Measurements from ENCODE around the gene TDRD7. TPM values are rescaled to one million over a fixed set of nuclear protein-coding genes. Genes with fewer than 3 reads are reported as not detected.
A peak's percentile ranks its signal among the peaks of the same experiment; 100 is the strongest.

TDRD7 gene
- polyA plus RNA-seq, 4 donors, result 7.1 to 8.1 (median 7.7) TPM

DNA sequence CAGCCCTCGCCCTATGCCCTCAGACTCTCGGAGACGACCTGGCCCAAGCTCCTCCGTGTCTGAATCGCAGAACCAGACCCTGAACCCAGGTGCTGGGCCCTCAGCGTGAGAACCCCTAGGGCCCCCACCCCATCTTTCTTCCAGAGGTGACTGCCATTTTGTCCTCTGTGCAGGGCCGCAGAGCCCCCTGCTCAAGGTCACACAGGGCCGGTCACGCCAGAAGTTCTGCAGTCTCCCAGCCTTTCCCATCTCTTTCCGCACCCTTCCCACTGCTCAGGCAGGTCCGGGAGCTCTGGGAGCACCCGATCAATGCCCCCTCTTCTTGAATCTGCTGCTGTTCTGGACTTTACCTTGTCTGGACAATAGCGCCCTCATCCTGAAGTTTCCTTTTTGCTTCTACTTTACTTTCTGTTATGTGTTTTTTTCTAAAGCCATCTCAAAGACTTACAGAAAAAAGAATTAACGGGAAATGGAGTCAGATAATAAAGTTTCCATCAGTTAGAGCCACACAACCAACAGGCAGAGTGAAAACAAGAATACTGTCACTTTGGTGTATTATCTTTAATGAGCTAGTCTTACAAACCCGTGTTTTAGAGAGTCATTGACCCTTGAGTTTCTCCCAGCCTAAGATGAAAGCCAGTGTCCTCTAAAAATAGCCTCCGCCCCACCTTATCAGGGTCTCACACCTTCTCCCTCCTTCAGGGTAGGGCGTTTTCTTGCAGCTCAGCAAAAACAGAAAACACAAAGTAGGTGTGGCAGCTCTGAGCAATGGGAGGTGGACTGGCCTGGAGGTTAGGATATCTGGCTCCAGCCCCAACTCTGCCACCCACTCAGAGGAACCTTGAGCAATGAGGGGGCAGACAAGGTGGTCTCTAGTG is 91.3 kb downstream of the TDRD7 start:
- no peak for DNase-seq (ENCODE audit: low read depth in 4 of 4, low spot score in 2 of 4)

DNA sequence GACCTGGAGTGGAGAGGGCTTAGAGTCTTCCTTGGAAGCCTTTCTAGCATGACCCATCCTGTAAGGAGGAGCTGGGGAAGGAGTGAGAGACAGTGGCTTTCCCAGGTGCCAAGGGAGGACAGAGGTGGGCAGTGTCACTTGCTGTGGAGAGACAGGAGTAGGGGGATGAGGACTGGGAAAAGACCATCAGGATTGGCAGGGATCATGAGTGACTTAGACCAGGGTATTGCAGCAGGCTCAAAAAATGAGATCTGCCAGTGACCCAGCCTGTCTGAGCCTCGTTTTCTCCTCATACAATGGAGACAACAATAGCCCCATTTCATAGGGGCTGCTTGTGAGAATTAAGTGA is 91.9 kb downstream of the TDRD7 start:
- no peak for DNase-seq (ENCODE audit: low read depth in 4 of 4, low spot score in 2 of 4)

DNA sequence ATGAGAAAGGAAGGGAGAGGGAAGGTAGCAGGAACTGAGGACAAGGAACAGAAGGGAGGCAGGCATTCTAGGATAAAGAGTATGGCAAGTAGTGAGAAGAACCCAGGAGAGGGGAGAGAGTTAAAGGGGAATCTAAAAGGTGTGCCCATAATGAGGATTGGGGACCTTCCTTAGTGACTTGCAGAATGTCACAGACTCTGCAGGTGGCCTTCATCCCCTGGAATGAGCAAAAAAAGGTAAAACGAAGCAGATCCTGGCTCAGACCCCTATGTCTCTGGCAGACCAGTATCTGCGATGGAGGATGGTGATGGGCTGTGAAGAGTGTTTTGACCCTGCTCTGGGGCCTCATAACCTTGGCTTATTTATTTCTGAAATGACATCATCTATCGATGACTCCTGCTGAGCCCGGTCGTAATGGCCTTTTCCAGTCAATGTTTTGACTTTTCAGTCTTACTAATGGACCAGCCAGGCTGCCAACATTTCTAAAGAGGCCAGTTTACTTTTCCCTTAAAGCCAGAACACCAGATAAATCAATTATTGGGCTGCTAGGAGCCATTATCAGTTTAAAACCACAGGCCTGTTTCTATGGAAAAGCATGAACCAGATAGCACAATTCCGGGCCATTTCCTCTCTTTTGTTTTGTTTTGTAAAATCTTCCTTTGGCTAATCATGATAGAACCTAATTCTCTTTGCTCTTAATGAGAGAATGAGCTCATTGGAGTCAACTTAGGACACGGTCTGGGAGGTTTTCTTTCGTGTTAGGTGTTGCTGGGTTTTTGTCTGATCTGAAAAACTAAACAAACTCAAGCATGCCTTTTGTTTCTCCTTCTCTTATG is 92.7 kb downstream of the TDRD7 start:
- no peak for DNase-seq (ENCODE audit: low read depth in 4 of 4, low spot score in 2 of 4)

DNA sequence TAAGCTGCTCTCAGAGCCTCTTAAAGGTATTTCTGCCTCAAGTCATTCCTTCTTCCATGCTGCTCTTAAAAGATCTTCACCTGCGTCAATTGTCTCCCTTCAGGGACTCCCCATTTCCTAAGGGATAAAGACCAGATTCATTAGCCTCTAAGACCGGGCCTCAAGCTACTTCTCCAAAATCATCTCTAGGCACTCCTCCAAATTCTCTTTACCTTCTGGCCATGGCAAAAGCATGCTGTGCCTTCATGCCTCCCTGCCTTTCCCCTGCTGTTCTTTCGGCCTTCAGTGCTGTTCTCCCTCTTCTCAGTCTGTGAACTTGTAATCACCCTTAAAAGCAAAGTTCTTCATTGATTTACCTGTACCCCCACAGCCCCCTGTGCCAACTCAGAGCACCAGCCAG is 93.9 kb downstream of the TDRD7 start:
- DNase-seq (ENCODE audit: low read depth in 4 of 4, low spot score in 2 of 4), result no peak

DNA sequence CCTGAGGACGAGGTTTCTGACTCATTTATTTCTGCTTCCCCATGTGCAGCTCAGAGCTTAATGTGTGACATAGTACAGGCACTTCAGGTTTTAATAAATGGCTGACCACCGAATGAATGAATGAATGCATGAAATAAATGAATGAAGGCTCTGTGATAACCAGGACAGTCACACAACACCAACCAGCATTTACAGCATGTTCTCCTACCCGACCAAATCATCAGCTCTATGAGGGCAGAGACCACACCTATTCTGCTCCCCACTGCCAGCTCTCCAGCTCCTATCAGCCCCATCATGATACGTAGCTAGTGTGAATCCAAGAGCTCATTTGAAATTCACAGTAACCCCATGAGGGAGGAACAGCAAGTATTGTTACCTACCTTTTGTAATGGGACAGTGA is 94.4 kb downstream of the TDRD7 start:
- no peak for DNase-seq (ENCODE audit: low read depth in 4 of 4, low spot score in 2 of 4)

DNA sequence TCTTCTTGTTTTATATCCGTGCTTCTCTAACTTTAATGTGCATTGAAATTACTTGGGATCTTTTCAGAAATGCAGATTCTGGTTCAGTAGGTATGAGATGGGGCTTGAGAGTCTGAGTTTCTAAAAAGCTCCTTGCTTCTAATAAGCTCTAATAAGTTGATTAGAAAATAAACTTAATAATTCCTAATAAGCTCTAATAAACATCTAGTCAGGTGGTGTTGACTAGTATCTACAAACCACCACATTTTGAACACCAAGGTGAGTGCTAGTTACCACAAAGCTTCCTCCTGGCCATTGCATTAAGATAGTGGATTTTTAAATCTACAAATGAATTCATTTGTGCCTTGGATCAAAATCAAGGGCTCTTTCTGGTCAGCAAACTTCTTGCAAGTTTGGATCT is 94.9 kb downstream of the TDRD7 start:
- no peak for DNase-seq (ENCODE audit: low read depth in 4 of 4, low spot score in 2 of 4)

DNA sequence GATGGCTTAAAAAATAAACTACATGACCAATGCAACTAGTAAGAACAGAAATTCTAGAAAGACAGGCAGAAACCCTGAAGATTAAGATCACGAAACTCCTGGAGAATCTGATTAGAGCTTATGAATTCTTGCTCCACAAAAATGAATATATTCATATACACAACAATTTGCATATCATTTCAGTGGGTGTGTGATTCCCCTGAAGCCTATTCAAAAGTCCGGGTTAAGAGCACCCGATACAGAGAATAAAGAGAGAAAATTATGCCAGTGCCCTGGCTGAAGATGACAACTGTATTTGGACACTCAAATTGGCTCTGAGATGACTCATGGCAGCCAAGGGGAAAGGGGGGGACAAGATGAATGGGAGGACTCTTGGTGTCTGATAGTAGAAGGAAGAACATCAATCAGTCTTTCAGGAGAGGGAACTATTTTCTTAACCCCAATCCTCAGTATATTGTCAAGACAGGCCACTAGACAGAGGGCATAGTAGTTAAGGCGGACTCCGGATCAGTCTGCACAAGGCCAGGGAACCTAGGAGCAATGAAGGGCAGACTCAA is 95.6 kb downstream of the TDRD7 start:
- DNase-seq (ENCODE audit: low read depth in 4 of 4, low spot score in 2 of 4), result no peak

DNA sequence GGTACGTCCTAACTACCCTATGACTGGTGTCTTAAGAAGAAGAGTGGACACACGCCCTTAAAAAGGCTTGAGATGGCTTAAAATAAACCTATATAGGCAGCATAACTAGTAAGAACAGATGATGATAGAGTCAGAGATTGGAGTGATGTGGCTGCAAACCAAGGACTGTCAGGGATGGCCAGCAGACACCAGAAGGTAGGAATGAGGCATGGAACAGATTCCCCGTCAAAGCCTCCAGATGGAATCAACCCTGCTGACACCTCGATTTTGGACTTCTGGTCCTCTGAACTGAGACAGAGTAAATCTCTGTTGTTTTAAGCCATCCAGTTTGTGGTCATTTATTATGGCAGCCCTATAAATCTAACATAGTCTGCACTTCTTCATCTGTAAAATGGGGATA is 97.0 kb downstream of the TDRD7 start:
- no peak for DNase-seq (ENCODE audit: low read depth in 4 of 4, low spot score in 2 of 4)

DNA sequence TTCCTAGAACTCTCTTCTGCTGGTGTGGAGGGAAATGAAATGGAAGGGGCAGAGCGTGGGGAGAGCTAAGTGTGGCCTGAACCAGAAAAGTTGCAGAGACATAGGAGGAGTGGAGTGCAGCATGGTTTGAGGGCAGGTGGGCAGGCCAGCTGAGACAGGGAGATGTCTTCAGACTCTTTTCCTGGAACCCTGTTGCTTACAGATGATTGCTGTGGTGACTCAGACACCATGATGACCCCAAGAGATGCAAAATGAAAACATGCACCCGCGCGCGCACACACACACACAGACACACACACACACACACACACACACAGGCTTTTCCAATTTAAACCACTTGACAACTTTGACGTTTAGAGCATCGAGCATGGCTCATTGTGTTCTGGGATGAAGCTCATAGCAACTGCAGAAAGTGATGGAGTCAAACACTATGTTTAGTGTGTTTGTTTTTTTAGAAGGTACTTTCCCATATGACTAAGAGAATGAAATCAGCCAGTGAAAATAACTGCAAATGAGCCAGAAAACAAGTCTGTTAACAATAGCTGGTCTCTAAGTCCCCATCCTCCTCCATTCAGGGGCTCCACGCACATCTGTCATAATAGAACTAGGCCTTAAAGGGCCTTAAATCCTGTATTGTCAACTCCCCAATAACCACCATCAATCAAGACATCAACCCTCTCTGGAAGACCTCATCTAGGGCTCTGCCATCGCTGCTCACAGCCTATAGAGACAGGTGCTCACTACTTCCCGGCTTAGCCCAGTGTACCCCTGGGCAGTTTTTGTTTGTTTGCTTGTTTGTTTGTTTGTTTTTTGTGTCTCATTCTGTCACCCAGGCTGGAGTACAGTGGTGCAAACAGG is 99.1 kb downstream of the TDRD7 start:
- no peak for DNase-seq (ENCODE audit: low read depth in 4 of 4, low spot score in 2 of 4)

DNA sequence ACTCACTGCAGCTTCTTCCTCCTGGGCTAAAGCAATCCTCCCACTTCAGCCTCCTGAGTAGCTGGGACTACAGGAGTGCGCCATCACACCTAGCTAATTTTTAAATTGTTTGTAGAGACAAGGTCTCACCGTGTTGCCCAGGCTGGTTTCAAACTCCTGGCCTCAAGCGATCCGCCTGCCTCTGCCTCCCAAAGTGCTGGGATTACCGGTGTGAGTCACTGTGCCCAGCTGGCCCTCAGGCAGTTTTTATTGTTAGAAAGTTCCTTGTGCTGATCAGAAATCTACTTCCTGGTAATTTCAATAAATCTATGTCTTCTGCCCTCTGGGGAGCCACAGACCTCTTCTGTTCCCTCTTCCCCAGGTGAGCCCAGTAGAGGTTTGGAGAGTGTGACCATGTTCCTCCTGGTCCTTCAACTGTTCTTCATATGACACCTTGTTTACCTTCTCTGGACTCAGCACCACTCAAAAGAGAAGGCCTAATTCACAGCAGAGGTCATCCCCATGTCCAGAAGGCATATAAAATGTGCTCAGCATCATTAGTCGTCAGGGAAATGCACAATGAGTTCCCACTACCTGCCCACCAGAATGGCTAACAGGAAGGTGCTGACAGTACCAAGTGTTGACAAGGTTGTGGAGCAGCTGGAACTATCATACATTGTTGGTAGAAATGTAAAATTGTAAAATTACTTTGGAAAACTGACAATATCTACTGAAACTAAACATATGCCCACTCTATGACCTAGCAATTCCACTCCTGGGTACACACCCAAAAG is 99.9 kb downstream of the TDRD7 start:
- DNase-seq (ENCODE audit: low read depth in 4 of 4, low spot score in 2 of 4), result no peak

DNA sequence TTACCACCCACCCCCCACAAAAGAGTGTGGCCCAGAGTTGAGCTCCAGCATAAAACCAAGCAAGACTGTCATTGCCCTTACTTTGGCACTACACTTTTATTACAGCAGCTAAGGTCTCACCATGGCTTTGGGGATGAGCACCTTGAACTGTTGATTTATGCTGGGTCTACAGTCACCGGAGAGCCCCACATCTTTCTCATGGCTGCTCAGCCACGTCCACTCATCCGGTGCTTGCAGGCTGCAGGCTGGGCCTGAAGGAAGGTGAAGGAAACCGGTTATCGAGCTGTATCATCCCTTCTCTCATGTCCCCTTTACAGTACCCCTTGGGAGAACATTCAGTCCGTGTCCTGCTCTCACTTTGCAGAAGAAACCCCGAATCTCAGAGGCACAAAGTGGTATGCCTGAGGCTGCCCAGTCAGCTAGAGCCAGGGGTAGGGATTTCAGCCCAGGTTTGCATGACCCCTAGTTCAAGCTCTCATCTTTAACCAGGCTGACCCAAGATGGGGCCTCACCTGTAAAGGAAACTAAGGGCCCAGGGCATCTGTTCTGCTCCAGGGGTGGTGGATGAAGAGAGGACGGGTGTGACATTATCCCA is 101.2 kb downstream of the TDRD7 start:
- no peak for DNase-seq (ENCODE audit: low read depth in 4 of 4, low spot score in 2 of 4)

DNA sequence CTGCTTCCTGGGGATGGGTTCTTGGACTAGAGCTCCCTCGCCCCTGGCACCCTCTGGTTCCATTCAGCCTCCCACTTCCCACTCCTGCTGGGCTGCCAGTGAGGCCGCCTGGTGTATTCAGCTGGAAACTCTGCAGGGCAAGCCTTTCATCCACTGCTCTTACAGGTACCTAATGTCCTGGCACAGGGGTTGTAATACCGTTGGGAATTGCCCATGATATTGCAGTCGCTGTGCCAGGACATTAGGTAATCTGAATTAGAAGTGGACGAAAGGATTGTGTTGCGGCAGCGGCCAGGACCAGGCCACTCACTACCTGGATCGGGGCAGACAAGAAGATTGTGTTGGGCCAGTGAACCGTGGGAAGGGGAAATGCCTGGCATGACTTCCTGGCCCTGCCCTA is 102.6 kb downstream of the TDRD7 start:
- no peak for DNase-seq (ENCODE audit: low read depth in 4 of 4, low spot score in 2 of 4)

DNA sequence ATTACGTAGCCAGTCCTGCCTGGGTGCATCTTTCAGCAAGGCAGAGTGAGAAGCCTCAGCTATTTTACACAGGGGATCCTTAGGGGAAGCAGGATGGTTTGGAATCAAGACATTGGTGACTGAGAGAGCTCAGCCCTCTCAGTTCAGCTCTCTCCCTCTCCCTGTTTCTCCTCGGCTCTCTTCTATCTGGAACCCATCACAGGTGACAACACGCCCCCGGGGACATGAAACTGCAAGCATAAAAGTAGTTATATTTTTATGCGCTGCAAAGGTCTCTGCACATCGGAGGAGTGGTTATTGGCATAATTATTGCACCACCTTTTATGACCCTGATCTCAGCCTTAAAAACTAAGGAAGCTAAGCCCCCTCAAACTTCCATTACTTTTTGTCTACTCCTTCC is 103.8 kb downstream of the TDRD7 start:
- DNase-seq (ENCODE audit: low read depth in 4 of 4, low spot score in 2 of 4), result no peak

DNA sequence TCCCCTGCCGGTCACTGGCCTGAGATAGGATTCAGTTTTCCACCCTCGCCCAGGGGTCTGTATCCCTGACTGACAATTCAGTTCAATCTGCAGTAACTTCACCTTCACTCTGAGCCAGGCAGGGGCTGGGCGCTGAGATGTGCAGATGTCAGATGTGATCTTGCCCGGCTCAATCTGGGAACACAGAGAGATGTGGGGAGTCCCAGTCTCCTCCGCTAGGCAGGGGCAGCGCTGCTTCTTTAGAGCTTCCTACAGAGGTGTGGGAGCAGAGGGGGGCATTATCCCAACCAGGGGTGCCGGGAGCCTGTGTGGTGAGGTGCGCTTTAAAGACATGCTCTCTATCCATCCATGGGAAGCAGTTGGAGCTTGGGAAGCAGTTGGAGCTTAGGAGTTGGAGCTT is 104.2 kb downstream of the TDRD7 start:
- no peak for DNase-seq (ENCODE audit: low read depth in 4 of 4, low spot score in 2 of 4)

DNA sequence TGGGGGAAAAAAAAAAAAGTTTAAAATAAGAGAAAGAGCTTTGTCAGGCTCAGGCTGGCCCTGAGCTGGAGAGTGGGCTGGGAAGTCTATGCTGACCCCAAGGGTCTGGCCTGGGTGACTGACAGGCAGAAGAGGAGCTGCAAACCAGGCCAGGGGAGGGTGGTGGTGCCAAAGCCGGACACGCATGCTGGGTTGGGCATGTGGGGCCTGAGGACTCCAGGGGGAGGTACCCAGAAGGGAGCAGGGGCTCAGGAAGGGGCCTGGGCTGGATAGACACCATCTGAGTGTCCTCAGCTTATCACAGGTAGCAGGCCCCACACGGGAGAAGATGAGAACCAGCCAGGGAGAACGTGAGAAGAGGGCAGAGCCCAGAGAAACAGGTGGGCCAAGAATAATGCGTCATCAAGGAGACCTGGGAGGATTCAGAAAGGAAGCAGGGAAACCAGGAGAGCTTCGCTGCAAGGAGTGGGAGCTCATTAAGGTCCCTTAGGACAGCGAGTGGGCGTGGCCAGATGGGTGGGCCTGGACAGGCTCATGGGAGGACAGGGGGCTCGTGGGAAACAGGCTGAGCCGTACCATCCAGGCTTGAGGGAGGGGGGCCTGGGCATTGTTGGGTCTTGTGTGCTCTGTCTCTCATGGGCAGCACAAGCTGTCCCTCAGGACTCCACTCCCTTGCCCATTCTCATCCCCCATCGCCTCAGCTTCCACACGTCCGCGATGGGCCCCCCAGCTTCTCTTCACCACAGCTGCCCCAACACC is 105.6 kb downstream of the TDRD7 start:
- no peak for DNase-seq (ENCODE audit: low read depth in 4 of 4, low spot score in 2 of 4)

DNA sequence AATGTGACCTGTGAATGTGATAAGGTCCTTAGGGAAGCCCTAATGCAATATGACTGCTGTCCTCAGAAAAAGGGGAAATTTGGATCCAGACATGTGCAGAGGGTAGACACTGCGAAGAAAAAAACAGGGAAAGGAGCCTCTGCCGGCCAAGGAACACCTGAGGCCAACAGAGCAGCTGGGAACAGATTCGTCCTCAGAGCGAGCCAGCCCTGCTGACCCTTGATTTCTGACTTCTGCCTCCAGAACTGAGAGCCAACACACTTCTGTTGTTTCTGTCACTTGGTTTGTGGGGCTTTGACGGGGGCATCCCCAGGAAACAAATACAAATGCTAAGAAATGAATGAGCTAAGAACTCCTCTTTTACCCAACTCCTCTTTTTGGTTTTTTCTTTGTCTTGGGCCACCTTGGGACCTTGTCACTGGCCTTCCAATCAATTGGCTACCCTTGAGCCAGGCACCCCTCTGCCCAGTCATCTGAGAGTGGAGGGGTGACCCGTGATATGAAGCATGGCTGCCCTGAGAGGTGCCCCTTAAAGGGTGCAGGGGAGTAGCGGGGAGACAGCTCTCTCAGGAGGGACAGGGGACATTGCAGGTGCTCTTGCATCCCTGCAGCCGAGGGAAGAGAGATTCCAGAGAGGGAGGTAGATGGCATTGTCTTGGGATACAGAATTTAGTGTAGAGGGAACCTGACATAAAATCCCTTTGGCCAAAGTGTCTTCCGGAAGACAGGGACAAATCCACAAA is 106.4 kb downstream of the TDRD7 start:
- no peak for DNase-seq (ENCODE audit: low read depth in 4 of 4, low spot score in 2 of 4)

DNA sequence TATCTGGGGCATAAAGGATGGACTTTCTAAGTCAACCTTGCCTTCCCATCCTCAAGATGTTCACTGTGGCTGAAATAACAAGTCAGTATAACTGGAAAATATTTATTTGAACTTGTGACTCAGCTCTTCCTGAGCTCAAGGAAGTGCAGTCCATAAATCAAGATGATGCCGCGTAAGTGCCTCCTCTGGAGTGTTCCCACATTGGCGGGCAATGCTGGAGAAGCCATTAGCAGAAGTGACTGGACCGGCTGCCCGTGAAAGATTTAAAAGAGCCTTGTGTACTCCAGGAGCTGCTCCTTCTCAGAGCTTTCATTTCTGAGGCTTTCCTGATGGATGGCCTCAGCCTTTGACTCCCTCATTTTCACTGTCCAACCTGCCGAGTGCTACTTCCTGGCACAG is 107.0 kb downstream of the TDRD7 start:
- peak in 1 of 4 donors; percentile 48 for DNase-seq (ENCODE audit: low read depth in 4 of 4, low spot score in 2 of 4)

DNA sequence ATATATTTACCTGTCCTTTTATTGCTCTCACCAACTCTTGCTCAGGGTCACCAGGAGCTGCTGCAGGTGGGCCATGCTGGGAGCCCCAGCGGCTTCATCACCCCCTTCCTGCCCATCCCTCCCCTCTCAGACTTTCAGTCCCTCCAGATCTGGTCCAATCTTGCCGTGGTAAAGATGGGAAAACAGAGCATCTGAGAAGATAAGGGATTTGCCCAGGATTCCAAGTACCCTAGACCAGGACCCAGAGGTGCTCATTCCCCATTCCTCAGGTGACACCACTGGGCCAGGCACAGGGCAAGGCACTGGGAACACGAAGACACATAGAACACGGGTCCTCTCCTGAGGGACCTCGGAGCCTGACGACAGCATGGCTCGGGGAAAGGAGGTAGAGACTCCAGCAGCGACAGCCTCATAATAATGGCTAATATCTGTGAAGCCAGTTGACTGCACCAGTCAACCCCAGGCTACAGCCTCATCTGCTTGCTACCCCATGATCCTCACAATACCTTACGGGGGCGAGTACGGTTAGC is 107.6 kb downstream of the TDRD7 start:
- DNase-seq (ENCODE audit: low read depth in 4 of 4, low spot score in 2 of 4), result no peak
